Astrocyte of the cerebellum (primary cell): ENCODE measurements around the gene AKAP11.

Experiments
- DNase-seq: peaks from one replicate; pipeline ENCODE4 v3.0.0-alpha.2; 2011; ENCODE audit warnings: low read depth
- H3K4me3 ChIP-seq: 2 replicates; pipeline ENCODE4 v1.5.1; 2011; ENCODE audit warnings: mild to moderate bottlenecking, low read depth, low read length, moderate library complexity
- CTCF ChIP-seq: IDR thresholded peaks from 2 replicates; pipeline ENCODE4 v1.5.1; 2012; ENCODE audit warnings: low read length, low read depth, moderate library complexity, mild to moderate bottlenecking; ENCODE audit errors: missing control alignments
- in situ Hi-C: cut with HindIII; loops from 2 replicates; pipeline ENCODE4 v1.10.0; 2017; ENCODE audit warnings: low sequenced_read_pairs

Gene AKAP11

DNA sequence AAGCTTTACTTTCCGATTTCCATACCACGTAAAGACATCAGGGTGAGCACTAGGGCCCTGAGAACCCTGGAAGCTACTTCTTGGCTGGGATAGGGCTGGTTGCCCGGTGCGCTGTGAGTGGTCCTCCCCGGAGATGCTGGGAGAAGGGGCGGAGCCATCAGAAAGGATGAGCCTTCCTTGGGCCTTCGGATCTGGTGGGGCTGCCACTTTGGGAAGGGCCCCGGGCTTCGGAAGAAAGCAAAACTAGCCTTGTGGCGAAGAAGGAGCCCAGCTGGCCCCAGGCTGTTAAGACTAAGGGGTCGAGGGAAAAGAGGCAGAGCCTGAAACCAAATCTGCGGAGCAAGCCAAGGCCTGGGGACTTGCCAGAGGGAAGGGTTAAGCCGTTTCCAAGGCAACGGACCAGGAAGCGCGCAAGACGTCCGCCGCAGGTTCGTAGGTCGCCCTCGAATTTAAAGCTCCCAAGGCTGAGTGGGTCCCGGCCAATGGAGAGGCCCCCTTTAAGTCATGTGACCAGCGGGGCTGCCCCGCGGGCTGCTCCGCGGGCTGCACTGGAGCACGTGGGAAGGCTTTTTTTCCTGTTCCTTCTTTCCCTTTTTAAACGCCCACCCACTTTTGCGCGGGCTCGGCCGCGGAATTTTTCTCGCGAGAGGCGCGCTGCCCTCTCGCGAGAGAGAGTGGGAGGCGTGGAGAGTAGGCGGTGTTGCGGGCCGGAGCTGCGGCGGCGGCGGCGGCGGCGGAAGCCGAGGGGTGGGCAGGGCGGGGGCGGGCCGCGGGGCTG, 426 bp upstream of the AKAP11 start:
- in situ Hi-C loops, result no loop called here
- peak overlapping the region; percentile 74 for H3K4me3 ChIP-seq
- no peak for TF ChIP-seq CTCF
- peak; percentile 94 for DNase-seq

- DNase-seq, result no peak
- TF ChIP-seq CTCF, result no peak
- peak overlapping the region; percentile 74 for H3K4me3 ChIP-seq
- in situ Hi-C loops, result no loop called here
These were observed 838 bp downstream of the AKAP11 start for GRCh38 chr13:42272804-42273175.

DNA sequence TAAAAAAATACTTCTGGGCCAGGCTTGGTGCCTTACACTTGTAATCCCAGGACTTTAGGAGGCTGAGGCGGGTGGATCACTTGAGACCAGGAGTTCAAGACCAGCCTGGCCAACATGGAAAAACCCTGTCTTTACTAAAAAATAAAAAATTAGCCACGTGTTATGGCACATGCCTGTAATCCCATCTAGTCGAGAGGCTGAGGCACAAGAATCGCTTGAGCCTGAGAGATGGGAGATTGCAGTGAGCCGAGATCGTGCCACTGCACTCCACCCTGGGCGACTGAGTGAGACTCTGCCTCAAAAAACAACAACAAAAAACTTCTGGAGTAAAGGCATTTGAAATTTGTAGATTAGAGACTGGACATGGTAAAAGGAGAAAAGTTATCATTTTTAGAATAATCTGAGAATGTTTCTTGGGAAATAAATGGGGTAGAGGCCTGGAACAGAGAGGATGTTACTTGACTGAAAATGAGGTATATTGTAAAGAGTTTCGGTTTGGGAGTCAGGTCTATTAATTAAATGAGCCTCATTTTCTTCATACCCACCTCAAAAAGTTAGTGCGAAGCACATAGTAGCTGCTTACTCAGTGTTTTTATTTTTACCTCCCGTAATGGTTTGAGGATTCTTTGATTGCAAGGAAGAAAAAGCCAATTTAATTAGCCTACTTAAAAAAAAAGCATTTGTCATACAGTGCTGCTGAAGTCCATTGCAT, 2.6 kb downstream of the AKAP11 start:
- DNase-seq, result no peak
- no peak overlapping the region for H3K4me3 ChIP-seq
- in situ Hi-C loops, result no loop called here
- TF ChIP-seq CTCF, result no peak

DNA sequence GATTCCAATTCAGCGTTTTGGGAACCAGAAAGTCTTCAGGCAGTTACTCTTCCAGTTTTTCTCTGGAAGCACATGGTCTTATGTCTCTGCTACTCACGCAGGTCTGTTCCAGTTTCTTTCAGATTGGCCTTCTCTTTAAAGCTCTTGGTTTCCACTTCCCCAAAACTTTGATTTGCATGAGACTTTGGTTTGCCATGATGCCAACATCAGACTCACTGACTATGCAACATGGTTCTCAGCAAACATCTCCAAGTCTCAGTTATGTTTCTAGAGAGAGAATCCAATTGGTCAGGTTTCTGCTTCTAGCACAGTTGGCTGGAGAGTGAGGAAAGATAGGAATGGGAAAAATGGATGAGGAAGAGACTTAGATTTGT, 3.1 kb downstream of the AKAP11 start:
- in situ Hi-C loops, result no loop called here
- H3K4me3 ChIP-seq, result no peak overlapping the region
- DNase-seq, result no peak
- TF ChIP-seq CTCF, result no peak

- in situ Hi-C loops, result no loop called here
- no peak overlapping the region for H3K4me3 ChIP-seq
- TF ChIP-seq CTCF, result no peak
- no peak for DNase-seq
These were observed 3.6 kb downstream of the AKAP11 start for GRCh38 chr13:42275506-42275905.

GRCh38 chr13:42276683-42277082, 4.7 kb downstream of the AKAP11 start:
- no peak overlapping the region for H3K4me3 ChIP-seq
- no peak for DNase-seq
- in situ Hi-C loops, result no loop called here
- TF ChIP-seq CTCF, result no peak
